ENCODE data around the gene PAH. TPM values are rescaled to one million over a fixed set of nuclear protein-coding genes. Genes with fewer than 3 reads are reported as not detected.

The PAH gene
- polyA plus RNA-seq, 2 of the 4 experiments (the other 2 are of a cell fraction) = not detected

DNA sequence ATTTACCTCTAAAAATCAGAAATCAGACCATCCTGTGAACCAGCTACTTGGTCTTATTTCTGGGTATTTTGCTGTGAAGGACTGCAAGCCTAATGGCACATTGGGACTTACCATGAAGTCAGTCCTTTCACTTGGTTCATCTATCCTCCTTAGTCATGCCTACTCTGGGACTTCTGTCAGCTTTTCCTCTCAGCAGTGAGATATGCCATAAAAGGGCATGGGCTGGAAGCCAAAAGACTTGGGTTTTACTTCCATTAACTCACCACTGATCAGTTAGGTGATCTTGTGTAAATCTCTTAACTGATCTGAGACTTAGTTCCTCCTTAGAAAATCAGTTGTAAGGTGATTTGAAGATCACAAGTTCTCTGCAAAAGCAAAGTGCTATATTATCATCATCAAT, 116.5 kb downstream of the PAH start:
- ATAC-seq (no peak), DNase-seq (ENCODE audit: low read depth in 1 of 2, low spot score in 1 of 2) (peak in 1 of 2 experiments; percentile 8), FAIRE-seq (no peak)
- no peak overlapping the region for H3K4me3 ChIP-seq
- TF ChIP-seq CHD2 (IDR thresholded peaks at IDR 0.05; ENCODE audit: low read length, partially characterized antibody) = no peak
- TF ChIP-seq HOXB13 (CRISPR knock-in tag; IDR thresholded peaks at IDR 0.05; ENCODE audit: low read depth) = no peak
- TF ChIP-seq KDM5A (IDR thresholded peaks at IDR 0.05) = no peak
- TF ChIP-seq ZSCAN20 (CRISPR knock-in tag; IDR thresholded peaks at IDR 0.05) = no peak
- TF ChIP-seq NR3C1 (IDR thresholded peaks at IDR 0.05) = no peak
- no peak for TF ChIP-seq ZNF302 (CRISPR knock-in tag; IDR thresholded peaks at IDR 0.05)
- TF ChIP-seq EP300 (IDR thresholded peaks at IDR 0.05) = no peak
- no peak for TF ChIP-seq SREBF2 (IDR thresholded peaks at IDR 0.05)
- TF ChIP-seq, protein P1, sequence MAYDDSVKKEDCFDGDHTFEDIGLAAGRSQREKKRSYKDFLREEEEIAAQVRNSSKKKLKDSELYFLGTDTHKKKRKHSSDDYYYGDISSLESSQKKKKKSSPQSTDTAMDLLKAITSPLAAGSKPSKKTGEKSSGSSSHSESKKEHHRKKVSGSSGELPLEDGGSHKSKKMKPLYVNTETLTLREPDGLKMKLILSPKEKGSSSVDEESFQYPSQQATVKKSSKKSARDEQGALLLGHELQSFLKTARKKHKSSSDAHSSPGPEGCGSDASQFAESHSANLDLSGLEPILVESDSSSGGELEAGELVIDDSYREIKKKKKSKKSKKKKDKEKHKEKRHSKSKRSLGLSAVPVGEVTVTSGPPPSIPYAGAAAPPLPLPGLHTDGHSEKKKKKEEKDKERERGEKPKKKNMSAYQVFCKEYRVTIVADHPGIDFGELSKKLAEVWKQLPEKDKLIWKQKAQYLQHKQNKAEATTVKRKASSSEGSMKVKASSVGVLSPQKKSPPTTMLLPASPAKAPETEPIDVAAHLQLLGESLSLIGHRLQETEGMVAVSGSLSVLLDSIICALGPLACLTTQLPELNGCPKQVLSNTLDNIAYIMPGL (CRISPR knock-in tag; IDR thresholded peaks at IDR 0.05; ENCODE audit: borderline replicate concordance) = no peak
- TF ChIP-seq NPAS2 (CRISPR knock-in tag; IDR thresholded peaks at IDR 0.05; ENCODE audit: borderline replicate concordance) = no peak
- TF ChIP-seq PHF8 (IDR thresholded peaks at IDR 0.05; ENCODE audit: borderline replicate concordance, low read depth) = no peak
- H3K27ac ChIP-seq = no peak overlapping the region
- CTCF ChIA-PET = interaction anchor here (4.1 kb wide), 1 partner anchor 10 kb away, joined by 16 read pairs; no protein-coding TSS in a partner anchor
- no peaks in the 10 kb centered on the region for H3K9me3 ChIP-seq
- POLR2A ChIA-PET = no interaction called here
- no peaks in the 10 kb centered on the region for H3K4me1 ChIP-seq
- no peak overlapping the region for H3K4me2 ChIP-seq

DNA sequence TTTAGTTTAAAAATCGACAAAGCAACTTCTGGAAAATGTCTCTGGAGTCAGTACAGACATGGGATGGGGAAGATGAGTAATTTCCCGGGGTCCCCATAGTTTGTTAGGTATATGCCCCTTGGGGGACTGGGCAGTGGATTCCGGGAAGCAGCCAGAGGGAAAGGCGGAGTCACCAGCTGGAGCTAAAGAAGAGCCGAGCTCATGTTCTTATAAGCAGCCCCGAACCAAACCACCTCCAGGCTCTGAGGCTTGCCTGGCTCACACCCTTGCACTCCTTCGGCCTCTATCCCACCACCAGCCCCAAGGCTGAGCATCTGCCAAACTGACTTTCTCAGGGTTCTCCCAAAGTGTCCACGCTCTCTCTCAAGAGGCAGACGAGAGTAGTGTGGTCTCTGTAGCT, 117.8 kb downstream of the PAH start:
- no peak overlapping the region for H3K4me3 ChIP-seq
- CTCF ChIA-PET = interaction anchor here (1.1 to 4.1 kb wide), 2 partner anchors 12 to 864 kb away, joined by 3 to 16 read pairs; no protein-coding TSS in a partner anchor
- 24% methylated on average over 9 of the region's 9 CpGs for WGBS (ENCODE audit: missing lambda C conversion rate)

More for the DNA sequence above, 117.8 kb downstream of the PAH start:
- TF ChIP-seq, protein P2, sequence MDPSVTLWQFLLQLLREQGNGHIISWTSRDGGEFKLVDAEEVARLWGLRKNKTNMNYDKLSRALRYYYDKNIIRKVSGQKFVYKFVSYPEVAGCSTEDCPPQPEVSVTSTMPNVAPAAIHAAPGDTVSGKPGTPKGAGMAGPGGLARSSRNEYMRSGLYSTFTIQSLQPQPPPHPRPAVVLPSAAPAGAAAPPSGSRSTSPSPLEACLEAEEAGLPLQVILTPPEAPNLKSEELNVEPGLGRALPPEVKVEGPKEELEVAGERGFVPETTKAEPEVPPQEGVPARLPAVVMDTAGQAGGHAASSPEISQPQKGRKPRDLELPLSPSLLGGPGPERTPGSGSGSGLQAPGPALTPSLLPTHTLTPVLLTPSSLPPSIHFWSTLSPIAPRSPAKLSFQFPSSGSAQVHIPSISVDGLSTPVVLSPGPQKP (IDR thresholded peaks at IDR 0.05; ENCODE audit: low read depth, low read length) = no peak
- no peak for TF ChIP-seq HOXA7 (CRISPR knock-in tag; IDR thresholded peaks at IDR 0.05)
- TF ChIP-seq JUNB (IDR thresholded peaks at IDR 0.05) = no peak
- TF ChIP-seq, protein P1 (CRISPR knock-in tag; IDR thresholded peaks at IDR 0.05; ENCODE audit: borderline replicate concordance) = no peak
- no peak for TF ChIP-seq HES2 (IDR thresholded peaks at IDR 0.05)
- TF ChIP-seq SREBF2 (IDR thresholded peaks at IDR 0.05) = no peak
- TF ChIP-seq, protein P3, sequence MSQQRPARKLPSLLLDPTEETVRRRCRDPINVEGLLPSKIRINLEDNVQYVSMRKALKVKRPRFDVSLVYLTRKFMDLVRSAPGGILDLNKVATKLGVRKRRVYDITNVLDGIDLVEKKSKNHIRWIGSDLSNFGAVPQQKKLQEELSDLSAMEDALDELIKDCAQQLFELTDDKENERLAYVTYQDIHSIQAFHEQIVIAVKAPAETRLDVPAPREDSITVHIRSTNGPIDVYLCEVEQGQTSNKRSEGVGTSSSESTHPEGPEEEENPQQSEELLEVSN (IDR thresholded peaks at IDR 0.05; ENCODE audit: borderline replicate concordance, low read depth) = no peak
- TF ChIP-seq MYC (IDR thresholded peaks at IDR 0.05; ENCODE audit: borderline replicate concordance, low read length) = no peak
- TF ChIP-seq CTCF (IDR thresholded peaks at IDR 0.05) = no peak
- no peaks in the 10 kb centered on the region for H3K9me3 ChIP-seq
- no peak overlapping the region for H3K27ac ChIP-seq
- H3K4me1 ChIP-seq = no peaks in the 10 kb centered on the region
- FAIRE-seq (no peak), DNase-seq (ENCODE audit: low read depth in 1 of 2, low spot score in 1 of 2) (no peak), ATAC-seq (no peak)
- POLR2A ChIA-PET = no interaction called here
- no peak overlapping the region for H3K4me2 ChIP-seq
